Body of pancreas (tissue), 4 donors: ENCODE results near the gene WDR45.
"Not testable (repeated sequence)": the region's sequence is repeated elsewhere in the genome, so short reads cannot be mapped to it uniquely, and the experiment has no call there.

Source experiments
- POLR2A ChIP-seq, 3 donors: fragments of 450-650 bp; IDR thresholded peaks; one replicate each; pipeline ENCODE4 v1.6.1; 2016; ENCODE audit warnings: antibody characterized with exemption in 3 of 3, mild to moderate bottlenecking in 2 of 3
- TF ChIP-seq, protein P1 (sequence below), 7 experiments: fragments of 450-650 bp in 4 of 7; fragments of 200-600 bp in 3 of 7; sonication (generic) in 3 of 7; IDR thresholded peaks; one replicate each; pipeline ENCODE4 v1.5.1; 2016 to 2019; ENCODE audit warnings: antibody characterized with exemption in 7 of 7

DNA sequence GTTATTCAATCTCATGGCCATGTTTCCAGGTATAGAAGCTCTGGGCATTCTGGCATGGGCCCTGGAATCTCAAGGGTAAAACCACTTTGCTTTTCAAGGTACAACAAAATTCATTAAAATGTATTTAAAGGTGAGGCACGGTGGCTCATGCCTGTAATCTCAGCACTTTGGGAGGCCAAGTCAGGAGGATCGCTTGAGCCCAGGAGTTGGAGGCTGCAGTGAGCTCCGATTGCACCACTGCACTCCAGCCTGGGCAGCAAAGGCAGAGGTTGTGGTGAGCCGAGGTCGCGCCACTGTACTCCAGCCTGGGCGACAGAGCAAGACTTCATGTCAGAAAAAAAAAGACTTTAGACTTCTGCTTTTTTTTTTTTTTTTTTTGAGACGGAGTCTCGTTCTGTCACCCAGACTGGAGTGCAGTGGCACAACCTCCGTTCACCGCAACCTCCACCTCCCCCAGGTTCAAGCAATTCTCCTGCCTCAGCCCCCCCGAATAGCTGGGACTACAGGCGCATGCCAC is 48.1 kb upstream of the WDR45 start:
- TF ChIP-seq, protein P1, sequence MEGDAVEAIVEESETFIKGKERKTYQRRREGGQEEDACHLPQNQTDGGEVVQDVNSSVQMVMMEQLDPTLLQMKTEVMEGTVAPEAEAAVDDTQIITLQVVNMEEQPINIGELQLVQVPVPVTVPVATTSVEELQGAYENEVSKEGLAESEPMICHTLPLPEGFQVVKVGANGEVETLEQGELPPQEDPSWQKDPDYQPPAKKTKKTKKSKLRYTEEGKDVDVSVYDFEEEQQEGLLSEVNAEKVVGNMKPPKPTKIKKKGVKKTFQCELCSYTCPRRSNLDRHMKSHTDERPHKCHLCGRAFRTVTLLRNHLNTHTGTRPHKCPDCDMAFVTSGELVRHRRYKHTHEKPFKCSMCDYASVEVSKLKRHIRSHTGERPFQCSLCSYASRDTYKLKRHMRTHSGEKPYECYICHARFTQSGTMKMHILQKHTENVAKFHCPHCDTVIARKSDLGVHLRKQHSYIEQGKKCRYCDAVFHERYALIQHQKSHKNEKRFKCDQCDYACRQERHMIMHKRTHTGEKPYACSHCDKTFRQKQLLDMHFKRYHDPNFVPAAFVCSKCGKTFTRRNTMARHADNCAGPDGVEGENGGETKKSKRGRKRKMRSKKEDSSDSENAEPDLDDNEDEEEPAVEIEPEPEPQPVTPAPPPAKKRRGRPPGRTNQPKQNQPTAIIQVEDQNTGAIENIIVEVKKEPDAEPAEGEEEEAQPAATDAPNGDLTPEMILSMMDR (IDR thresholded peaks at IDR 0.05), result not testable (repeated sequence)
- not testable (repeated sequence) for TF ChIP-seq POLR2A (IDR thresholded peaks at IDR 0.05)
